Astrocyte (in vitro differentiated cells and primary cell): ENCODE results near the gene OTOG.

Experiments
- EZH2 ChIP-seq: IDR thresholded peaks from 2 replicates; pipeline ENCODE4 v1.6.1; 2012; ENCODE audit warnings: mild to moderate bottlenecking, low read length, inconsistent platforms; ENCODE audit not compliant: insufficient read depth
- TF ChIP-seq, protein P1 (sequence below): IDR thresholded peaks from 2 replicates; pipeline ENCODE4 v1.5.1; 2011; ENCODE audit warnings: low read depth, mild to moderate bottlenecking, inconsistent platforms, low read length, moderate library complexity; ENCODE audit not compliant: insufficient read depth

- TF ChIP-seq, protein P1, sequence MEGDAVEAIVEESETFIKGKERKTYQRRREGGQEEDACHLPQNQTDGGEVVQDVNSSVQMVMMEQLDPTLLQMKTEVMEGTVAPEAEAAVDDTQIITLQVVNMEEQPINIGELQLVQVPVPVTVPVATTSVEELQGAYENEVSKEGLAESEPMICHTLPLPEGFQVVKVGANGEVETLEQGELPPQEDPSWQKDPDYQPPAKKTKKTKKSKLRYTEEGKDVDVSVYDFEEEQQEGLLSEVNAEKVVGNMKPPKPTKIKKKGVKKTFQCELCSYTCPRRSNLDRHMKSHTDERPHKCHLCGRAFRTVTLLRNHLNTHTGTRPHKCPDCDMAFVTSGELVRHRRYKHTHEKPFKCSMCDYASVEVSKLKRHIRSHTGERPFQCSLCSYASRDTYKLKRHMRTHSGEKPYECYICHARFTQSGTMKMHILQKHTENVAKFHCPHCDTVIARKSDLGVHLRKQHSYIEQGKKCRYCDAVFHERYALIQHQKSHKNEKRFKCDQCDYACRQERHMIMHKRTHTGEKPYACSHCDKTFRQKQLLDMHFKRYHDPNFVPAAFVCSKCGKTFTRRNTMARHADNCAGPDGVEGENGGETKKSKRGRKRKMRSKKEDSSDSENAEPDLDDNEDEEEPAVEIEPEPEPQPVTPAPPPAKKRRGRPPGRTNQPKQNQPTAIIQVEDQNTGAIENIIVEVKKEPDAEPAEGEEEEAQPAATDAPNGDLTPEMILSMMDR: no peak
- TF ChIP-seq EZH2: no peak
Measured at GRCh38 chr11:17515443-17516176, 31.4 kb upstream of the OTOG start.
